ENCODE measurements around the gene STEAP2.
A peak's percentile ranks its signal among the peaks of the same experiment; 100 is the strongest.

The STEAP2 gene

DNA sequence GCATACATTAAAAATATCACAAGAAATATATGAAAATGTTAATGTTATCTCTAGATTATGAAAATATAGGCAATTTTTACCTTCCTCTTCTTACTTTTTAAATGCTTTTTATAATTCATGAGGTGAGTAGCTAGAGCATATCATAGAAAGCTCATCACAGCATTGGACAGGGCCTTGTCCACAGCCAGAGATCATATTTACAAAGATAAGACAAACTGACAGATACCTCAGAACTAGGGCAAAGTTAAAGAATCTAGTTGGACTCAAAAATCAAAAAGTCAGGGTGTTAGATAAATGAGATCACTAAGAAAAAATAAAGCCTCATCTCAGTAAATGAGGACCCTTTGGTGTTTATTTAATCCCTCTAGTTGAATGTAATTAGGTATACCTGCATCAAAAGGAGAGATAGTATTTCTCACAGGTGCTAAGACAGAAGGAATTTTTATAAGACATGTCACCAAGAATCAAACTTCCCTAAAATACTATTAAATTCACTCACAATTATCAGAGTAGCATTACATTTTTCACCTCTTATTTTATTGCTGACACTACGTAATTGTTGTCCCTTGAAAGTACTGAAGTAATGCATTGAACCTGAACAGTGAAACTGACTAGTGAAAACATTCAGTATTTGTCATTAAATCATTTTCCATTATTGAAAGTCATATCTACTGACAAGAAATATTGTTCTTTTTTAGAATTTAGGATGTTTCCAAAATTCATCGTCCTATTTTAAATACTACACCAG, 59.1 kb downstream of the STEAP2 start:
- no peak overlapping the region for H2BK15ac ChIP-seq (ENCODE audit: low read depth, poor library complexity, severe bottlenecking)
- H3K4me3 ChIP-seq (ENCODE audit: insufficient read depth in 1 of 2, low read depth in 1 of 2, low read length in 2 of 2): no peak overlapping the region
- H4K91ac ChIP-seq (ENCODE audit: low read length): no peak overlapping the region
- H4K8ac ChIP-seq (ENCODE audit: low read length): no peak overlapping the region
- no peak overlapping the region for H2AK5ac ChIP-seq (ENCODE audit: low read length, severe bottlenecking)
- H3K4me2 ChIP-seq (ENCODE audit: low read length, poor library complexity, severe bottlenecking): no peak overlapping the region
- H3K18ac ChIP-seq (ENCODE audit: low read depth in 1 of 2, low read length in 2 of 2): no peak overlapping the region
- no peak overlapping the region for H3K14ac ChIP-seq (ENCODE audit: low read length in 2 of 2)
- WGBS: 100% methylated on average over 2 of the region's 2 CpGs
- H3K9ac ChIP-seq (ENCODE audit: low read length): peak overlapping the region; percentile 32
- no peak overlapping the region for H2AFZ ChIP-seq (ENCODE audit: low read depth, low read length)
- H3K36me3 ChIP-seq (ENCODE audit: control insufficient read depth in 1 of 2, insufficient read depth in 2 of 2, low read depth in 1 of 2, low read length in 2 of 2): no peaks in the 10 kb centered on the region
- H3K27ac ChIP-seq (ENCODE audit: low read length, poor library complexity, severe bottlenecking): no peak overlapping the region
- H3K23ac ChIP-seq (ENCODE audit: low read length in 2 of 2): no peak overlapping the region
- no peak overlapping the region for H2BK12ac ChIP-seq (ENCODE audit: low read length in 2 of 2)
- peaks cover 0 to 3% of the 10 kb centered on the region in 2 experiments for H3K27me3 ChIP-seq (ENCODE audit: control insufficient read depth in 1 of 2, insufficient read depth in 1 of 2, low read length in 2 of 2)
- H2BK5ac ChIP-seq (ENCODE audit: low read depth, low read length, poor library complexity, severe bottlenecking): no peak overlapping the region
- DNase-seq: no peak
- no peaks in the 10 kb centered on the region for H3K79me1 ChIP-seq (replicated peaks; ENCODE audit: low read length, poor library complexity, severe bottlenecking)
- no peak overlapping the region for H2BK120ac ChIP-seq (ENCODE audit: low read depth, low read length)
- H3K4ac ChIP-seq (ENCODE audit: low read depth in 1 of 2, low read length in 2 of 2): no peak overlapping the region
- H3K9me3 ChIP-seq (ENCODE audit: control insufficient read depth, low read length): no peaks in the 10 kb centered on the region
- no peaks in the 10 kb centered on the region for H3K4me1 ChIP-seq (ENCODE audit: control insufficient read depth, insufficient read depth, low read depth, low read length)

GRCh38 chr7:90271753-90272152, 60.2 kb downstream of the STEAP2 start:
- H2AFZ ChIP-seq (ENCODE audit: low read depth, low read length): no peak overlapping the region
- H3K27ac ChIP-seq (ENCODE audit: low read length, poor library complexity, severe bottlenecking): no peak overlapping the region
- H2BK12ac ChIP-seq (ENCODE audit: low read length in 2 of 2): no peak overlapping the region
- H2BK15ac ChIP-seq (ENCODE audit: low read depth, poor library complexity, severe bottlenecking): no peak overlapping the region
- H3K36me3 ChIP-seq (ENCODE audit: control insufficient read depth in 1 of 2, insufficient read depth in 2 of 2, low read depth in 1 of 2, low read length in 2 of 2): no peaks in the 10 kb centered on the region
- H4K91ac ChIP-seq (ENCODE audit: low read length): no peak overlapping the region
- H3K4me2 ChIP-seq (ENCODE audit: low read length, poor library complexity, severe bottlenecking): no peak overlapping the region
- H2BK120ac ChIP-seq (ENCODE audit: low read depth, low read length): no peak overlapping the region
- no peaks in the 10 kb centered on the region for H3K79me1 ChIP-seq (replicated peaks; ENCODE audit: low read length, poor library complexity, severe bottlenecking)
- 72% methylated on average over 2 of the region's 2 CpGs for WGBS
- no peaks in the 10 kb centered on the region for H3K4me1 ChIP-seq (ENCODE audit: control insufficient read depth, insufficient read depth, low read depth, low read length)
- no peak overlapping the region for H2BK5ac ChIP-seq (ENCODE audit: low read depth, low read length, poor library complexity, severe bottlenecking)
- H3K14ac ChIP-seq (ENCODE audit: low read length in 2 of 2): no peak overlapping the region
- no peak overlapping the region for H4K8ac ChIP-seq (ENCODE audit: low read length)
- H2AK5ac ChIP-seq (ENCODE audit: low read length, severe bottlenecking): no peak overlapping the region
- H3K18ac ChIP-seq (ENCODE audit: low read depth in 1 of 2, low read length in 2 of 2): no peak overlapping the region
- peak; percentile 2 for DNase-seq
- no peak overlapping the region for H3K4me3 ChIP-seq (ENCODE audit: insufficient read depth in 1 of 2, low read depth in 1 of 2, low read length in 2 of 2)
- H3K9me3 ChIP-seq (ENCODE audit: control insufficient read depth, low read length): no peaks in the 10 kb centered on the region
- H3K23ac ChIP-seq (ENCODE audit: low read length in 2 of 2): no peak overlapping the region
- peaks cover 0 to 3% of the 10 kb centered on the region in 2 experiments for H3K27me3 ChIP-seq (ENCODE audit: control insufficient read depth in 1 of 2, insufficient read depth in 1 of 2, low read length in 2 of 2)
- H3K4ac ChIP-seq (ENCODE audit: low read depth in 1 of 2, low read length in 2 of 2): no peak overlapping the region
- H3K9ac ChIP-seq (ENCODE audit: low read length): peak overlapping the region; percentile 32

- H2BK5ac ChIP-seq (ENCODE audit: low read depth, low read length, poor library complexity, severe bottlenecking): no peak overlapping the region
- H4K8ac ChIP-seq (ENCODE audit: low read length): no peak overlapping the region
- H3K27me3 ChIP-seq (ENCODE audit: control insufficient read depth in 1 of 2, insufficient read depth in 1 of 2, low read length in 2 of 2): peaks cover 0 to 3% of the 10 kb centered on the region in 2 experiments
- H3K18ac ChIP-seq (ENCODE audit: low read depth in 1 of 2, low read length in 2 of 2): no peak overlapping the region
- H3K9me3 ChIP-seq (ENCODE audit: control insufficient read depth, low read length): no peaks in the 10 kb centered on the region
- H3K4ac ChIP-seq (ENCODE audit: low read depth in 1 of 2, low read length in 2 of 2): no peak overlapping the region
- H2AFZ ChIP-seq (ENCODE audit: low read depth, low read length): no peak overlapping the region
- H3K27ac ChIP-seq (ENCODE audit: low read length, poor library complexity, severe bottlenecking): no peak overlapping the region
- no peak overlapping the region for H3K4me3 ChIP-seq (ENCODE audit: insufficient read depth in 1 of 2, low read depth in 1 of 2, low read length in 2 of 2)
- WGBS: 100% methylated on average over 1 of the region's 2 CpGs
- no peaks in the 10 kb centered on the region for H3K4me1 ChIP-seq (ENCODE audit: control insufficient read depth, insufficient read depth, low read depth, low read length)
- no peak overlapping the region for H2BK120ac ChIP-seq (ENCODE audit: low read depth, low read length)
- H3K36me3 ChIP-seq (ENCODE audit: control insufficient read depth in 1 of 2, insufficient read depth in 2 of 2, low read depth in 1 of 2, low read length in 2 of 2): no peaks in the 10 kb centered on the region
- no peak overlapping the region for H3K14ac ChIP-seq (ENCODE audit: low read length in 2 of 2)
- H3K4me2 ChIP-seq (ENCODE audit: low read length, poor library complexity, severe bottlenecking): no peak overlapping the region
- H2AK5ac ChIP-seq (ENCODE audit: low read length, severe bottlenecking): no peak overlapping the region
- no peak overlapping the region for H2BK15ac ChIP-seq (ENCODE audit: low read depth, poor library complexity, severe bottlenecking)
- no peak overlapping the region for H2BK12ac ChIP-seq (ENCODE audit: low read length in 2 of 2)
- H3K23ac ChIP-seq (ENCODE audit: low read length in 2 of 2): no peak overlapping the region
- H3K9ac ChIP-seq (ENCODE audit: low read length): peak overlapping the region; percentile 8
- no peaks in the 10 kb centered on the region for H3K79me1 ChIP-seq (replicated peaks; ENCODE audit: low read length, poor library complexity, severe bottlenecking)
- H4K91ac ChIP-seq (ENCODE audit: low read length): no peak overlapping the region
- DNase-seq: no peak
These were observed 60.7 kb downstream of the STEAP2 start for GRCh38 chr7:90272242-90272641.

DNA sequence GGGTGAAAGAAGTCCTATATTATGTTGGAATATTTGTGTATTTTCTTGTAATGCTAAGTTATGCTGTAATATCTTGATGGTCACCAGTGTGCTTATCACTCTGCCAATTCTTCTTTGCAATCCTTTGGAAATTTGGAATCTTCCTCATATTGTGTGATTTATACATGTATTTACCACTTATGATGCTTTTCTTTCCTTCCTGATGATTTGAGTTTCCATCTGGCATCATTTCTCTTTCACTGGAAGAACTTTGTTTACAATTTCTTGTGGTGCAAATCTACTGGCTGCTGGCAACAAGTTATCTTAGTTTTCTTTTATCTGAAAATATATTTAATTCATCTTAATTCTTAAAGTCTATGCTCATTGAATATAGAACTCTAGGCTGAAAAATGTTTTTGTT, 62.6 kb downstream of the STEAP2 start:
- no peak overlapping the region for H2BK120ac ChIP-seq (ENCODE audit: low read depth, low read length)
- H3K4me2 ChIP-seq (ENCODE audit: low read length, poor library complexity, severe bottlenecking): no peak overlapping the region
- H3K79me1 ChIP-seq (replicated peaks; ENCODE audit: low read length, poor library complexity, severe bottlenecking): no peaks in the 10 kb centered on the region
- H2AFZ ChIP-seq (ENCODE audit: low read depth, low read length): no peak overlapping the region
- H3K27me3 ChIP-seq (ENCODE audit: control insufficient read depth in 1 of 2, insufficient read depth in 1 of 2, low read length in 2 of 2): no peaks in the 10 kb centered on the region
- no peak overlapping the region for H3K27ac ChIP-seq (ENCODE audit: low read length, poor library complexity, severe bottlenecking)
- no peak overlapping the region for H3K14ac ChIP-seq (ENCODE audit: low read length in 2 of 2)
- no peak overlapping the region for H4K8ac ChIP-seq (ENCODE audit: low read length)
- H3K9me3 ChIP-seq (ENCODE audit: control insufficient read depth, low read length): no peaks in the 10 kb centered on the region
- H2BK15ac ChIP-seq (ENCODE audit: low read depth, poor library complexity, severe bottlenecking): no peak overlapping the region
- no peak overlapping the region for H2BK12ac ChIP-seq (ENCODE audit: low read length in 2 of 2)
- H3K4ac ChIP-seq (ENCODE audit: low read depth in 1 of 2, low read length in 2 of 2): no peak overlapping the region
- no peak overlapping the region for H3K18ac ChIP-seq (ENCODE audit: low read depth in 1 of 2, low read length in 2 of 2)
- no peak for DNase-seq
- H2BK5ac ChIP-seq (ENCODE audit: low read depth, low read length, poor library complexity, severe bottlenecking): no peak overlapping the region
- no peak overlapping the region for H3K23ac ChIP-seq (ENCODE audit: low read length in 2 of 2)
- no peak overlapping the region for H3K4me3 ChIP-seq (ENCODE audit: insufficient read depth in 1 of 2, low read depth in 1 of 2, low read length in 2 of 2)
- no peak overlapping the region for H3K9ac ChIP-seq (ENCODE audit: low read length)
- H3K36me3 ChIP-seq (ENCODE audit: control insufficient read depth in 1 of 2, insufficient read depth in 2 of 2, low read depth in 1 of 2, low read length in 2 of 2): no peaks in the 10 kb centered on the region
- H3K4me1 ChIP-seq (ENCODE audit: control insufficient read depth, insufficient read depth, low read depth, low read length): no peaks in the 10 kb centered on the region
- no peak overlapping the region for H4K91ac ChIP-seq (ENCODE audit: low read length)
- H2AK5ac ChIP-seq (ENCODE audit: low read length, severe bottlenecking): no peak overlapping the region

Data from mesenchymal stem cell (in vitro differentiated cells and primary cell).